Coronary artery (tissue), 2 donors: ENCODE measurements around the gene NTPCR.

Experiments
- DNase-seq: peaks from one replicate; pipeline ENCODE4 v3.0.0-alpha.2; 2017; ENCODE audit warnings: low spot score
- H3K27ac ChIP-seq, 2 donors: fragments of 200-600 bp; sonication (generic); one replicate each; pipeline ENCODE4 v1.5.1; 2016 to 2019
- H3K4me3 ChIP-seq: fragments of 200-600 bp; sonication (generic); 2 replicates; pipeline ENCODE4 v1.5.1; 2016; ENCODE audit warnings: mild to moderate bottlenecking, moderate library complexity
- TF ChIP-seq, protein P1 (sequence below): fragments of 200-600 bp; sonication (generic); IDR thresholded peaks from one replicate; pipeline ENCODE4 v1.5.1; 2019; ENCODE audit warnings: antibody characterized with exemption

The NTPCR gene, protein sequence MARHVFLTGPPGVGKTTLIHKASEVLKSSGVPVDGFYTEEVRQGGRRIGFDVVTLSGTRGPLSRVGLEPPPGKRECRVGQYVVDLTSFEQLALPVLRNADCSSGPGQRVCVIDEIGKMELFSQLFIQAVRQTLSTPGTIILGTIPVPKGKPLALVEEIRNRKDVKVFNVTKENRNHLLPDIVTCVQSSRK

DNA sequence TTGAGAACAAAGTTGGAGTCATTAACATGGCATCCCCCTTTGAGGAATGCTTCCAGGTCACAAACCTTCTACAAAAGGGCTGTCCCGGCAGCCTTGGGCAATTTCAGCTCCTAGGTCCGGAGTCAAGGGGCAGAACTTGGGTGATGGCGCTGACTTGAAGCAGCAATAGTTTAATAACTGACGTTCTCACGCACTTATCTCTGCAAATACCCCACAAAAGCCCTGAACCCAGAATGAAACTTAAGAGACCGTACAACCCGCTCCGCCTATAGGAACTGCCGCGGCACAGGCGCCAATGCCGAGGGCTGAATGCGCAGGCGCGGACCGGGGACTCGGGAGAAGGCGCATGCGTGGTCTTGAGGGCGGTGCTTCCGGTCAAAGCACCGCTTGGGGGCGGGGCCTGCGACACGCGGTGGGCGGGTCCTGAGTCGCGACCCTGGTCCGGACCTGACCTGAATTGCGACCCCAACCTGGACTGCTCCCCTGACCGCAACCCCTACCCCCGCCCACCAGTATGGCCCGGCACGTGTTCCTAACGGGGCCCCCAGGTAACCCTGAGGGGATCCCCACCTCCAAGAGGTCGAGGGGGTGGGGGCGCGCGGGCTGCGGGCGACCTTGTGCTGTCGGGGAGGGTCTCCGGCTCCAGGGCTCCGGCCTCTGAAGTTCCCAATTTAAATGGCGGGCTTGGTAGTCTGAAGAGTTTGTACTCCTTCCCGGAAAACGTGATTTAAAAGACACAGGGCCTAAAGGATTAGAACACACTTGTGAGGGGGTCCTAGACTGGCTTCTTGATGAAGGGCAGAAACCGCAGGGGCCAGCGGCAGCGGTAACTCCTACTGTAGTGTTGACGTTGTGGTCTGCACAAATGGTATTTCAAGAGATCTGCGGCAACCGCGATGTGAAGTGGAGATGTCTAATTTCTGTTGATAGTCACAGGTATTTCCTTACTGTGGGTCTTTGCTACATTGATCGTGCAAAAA, at the start of gene NTPCR:
TSS of gene NTPCR (plus strand) at position 415 of the 980 bp plus-strand sequence. CDS start at position 515, 100 bp downstream.
- DNase-seq: peak; percentile 92
- Histone ChIP-seq H3K27ac (peak within 1 kb of the TSS; percentile 62 to 88), H3K4me3 (peak within 1 kb of the TSS; percentile 95)
- TF ChIP-seq, protein P1, sequence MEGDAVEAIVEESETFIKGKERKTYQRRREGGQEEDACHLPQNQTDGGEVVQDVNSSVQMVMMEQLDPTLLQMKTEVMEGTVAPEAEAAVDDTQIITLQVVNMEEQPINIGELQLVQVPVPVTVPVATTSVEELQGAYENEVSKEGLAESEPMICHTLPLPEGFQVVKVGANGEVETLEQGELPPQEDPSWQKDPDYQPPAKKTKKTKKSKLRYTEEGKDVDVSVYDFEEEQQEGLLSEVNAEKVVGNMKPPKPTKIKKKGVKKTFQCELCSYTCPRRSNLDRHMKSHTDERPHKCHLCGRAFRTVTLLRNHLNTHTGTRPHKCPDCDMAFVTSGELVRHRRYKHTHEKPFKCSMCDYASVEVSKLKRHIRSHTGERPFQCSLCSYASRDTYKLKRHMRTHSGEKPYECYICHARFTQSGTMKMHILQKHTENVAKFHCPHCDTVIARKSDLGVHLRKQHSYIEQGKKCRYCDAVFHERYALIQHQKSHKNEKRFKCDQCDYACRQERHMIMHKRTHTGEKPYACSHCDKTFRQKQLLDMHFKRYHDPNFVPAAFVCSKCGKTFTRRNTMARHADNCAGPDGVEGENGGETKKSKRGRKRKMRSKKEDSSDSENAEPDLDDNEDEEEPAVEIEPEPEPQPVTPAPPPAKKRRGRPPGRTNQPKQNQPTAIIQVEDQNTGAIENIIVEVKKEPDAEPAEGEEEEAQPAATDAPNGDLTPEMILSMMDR: no peak

DNA sequence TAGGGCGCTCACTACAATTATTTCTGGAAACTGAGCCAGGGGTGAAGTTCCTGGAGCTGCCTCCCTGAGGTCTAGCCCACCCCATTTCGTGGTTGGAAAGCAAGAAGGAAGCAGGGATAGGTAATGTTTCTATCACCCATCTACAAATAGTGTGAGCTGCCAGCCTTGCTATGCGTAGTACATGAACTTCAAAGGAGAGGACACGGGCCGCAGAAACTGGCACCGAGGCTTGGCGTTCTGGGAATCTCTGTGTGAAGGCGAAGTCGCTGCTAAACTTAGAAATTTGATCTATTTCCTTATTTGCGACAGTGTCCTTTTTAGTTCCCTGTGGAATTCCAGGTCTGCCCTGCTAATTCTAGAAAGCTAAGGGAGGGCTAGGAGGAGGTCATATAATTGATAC, 49.6 kb upstream of the NTPCR start:
- Histone ChIP-seq H3K4me3 (no peak overlapping the region), H3K27ac (no peak overlapping the region)
- no peak for DNase-seq
- TF ChIP-seq, protein P1: no peak

DNA sequence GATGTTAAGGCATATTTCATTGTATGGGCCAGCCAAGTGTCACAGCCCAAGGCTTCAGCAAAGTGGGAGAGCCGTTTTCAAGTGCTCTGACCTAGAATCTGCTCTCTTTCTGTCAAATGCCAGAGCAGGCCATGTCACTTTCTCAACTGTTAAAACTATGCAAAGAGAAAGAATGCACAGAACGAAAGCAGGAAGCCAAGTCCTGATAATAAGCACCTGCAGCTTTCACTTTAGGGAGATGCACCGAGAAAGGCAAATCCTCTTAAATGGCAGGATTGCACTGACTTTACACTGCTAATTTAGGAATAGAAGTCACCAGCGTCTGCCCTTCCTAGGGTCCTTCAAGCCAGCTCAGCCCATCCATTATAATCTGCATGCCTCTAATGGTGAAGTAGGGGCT, 49.2 kb upstream of the NTPCR start:
- Histone ChIP-seq H3K27ac (no peak overlapping the region), H3K4me3 (no peak overlapping the region)
- TF ChIP-seq, protein P1: no peak
- DNase-seq: no peak

DNA sequence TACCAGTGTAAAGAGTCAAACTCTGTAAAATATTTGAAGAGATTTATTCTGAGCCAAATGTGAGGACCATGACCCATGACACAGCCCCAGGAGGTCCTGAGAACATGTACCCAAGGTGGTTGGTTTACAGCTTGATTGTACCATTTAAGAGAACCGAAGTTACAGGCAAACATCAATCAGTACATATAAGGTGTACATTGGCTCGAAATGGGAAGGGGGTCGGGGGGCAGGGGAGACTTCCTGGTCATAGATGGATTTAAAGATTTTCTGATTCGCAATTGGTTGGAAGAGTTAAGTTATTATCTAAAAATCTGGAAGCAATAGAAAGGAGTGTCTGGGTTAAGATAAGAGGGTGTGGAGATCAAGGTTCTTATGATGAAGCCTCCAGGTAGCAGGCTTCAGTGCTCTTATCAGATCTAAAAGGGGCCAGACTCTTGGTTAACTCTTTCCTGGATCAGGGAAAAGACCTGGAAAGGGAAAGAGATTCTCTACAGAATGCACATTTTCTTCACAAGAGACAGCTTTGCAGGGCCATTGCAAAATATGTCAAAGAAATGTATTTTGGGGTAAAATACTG, 47.5 kb upstream of the NTPCR start:
- H3K27ac ChIP-seq: no peak overlapping the region
- H3K4me3 ChIP-seq: no peak overlapping the region
- no peak for DNase-seq
- TF ChIP-seq, protein P1: no peak

DNA sequence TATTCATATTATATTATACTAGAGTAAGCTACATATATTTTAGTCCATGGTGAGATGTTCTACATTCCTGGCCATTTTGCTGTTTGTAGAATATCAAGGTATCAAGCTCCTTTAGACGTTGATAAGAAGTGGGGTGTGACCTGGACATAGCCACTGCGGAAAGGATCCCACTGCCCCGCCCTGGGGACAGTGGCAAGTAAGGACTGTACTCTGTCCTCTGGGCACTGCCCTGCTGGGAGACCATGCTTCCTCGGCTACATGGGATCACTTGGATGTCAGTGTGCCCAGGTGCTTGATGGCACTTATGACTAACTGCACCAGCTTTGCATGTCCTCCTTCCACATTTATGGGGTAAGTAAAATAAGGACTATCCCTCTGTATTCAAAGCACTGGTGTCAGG, 46.3 kb upstream of the NTPCR start:
- no peak overlapping the region for H3K4me3 ChIP-seq
- TF ChIP-seq, protein P1: no peak

DNA sequence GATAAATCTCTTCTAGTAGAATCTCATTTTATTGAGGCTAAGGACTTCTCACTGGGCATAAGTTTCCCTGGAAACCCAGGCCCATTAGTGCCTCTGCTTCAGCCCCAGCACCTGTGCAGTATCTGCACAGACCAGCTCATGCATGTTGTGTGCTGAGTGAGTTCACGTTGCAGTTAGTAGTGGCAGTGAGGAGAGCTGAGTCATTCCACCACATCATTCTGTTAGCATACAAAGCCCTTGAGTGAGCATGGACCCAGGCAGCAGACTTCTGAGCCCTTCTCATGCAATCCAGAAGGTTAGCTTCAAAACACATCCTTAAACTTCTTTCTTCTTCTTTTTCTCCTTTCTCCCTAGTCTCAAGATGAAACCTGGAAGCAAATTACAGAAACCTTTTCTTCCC, 45.8 kb upstream of the NTPCR start:
- no peak for DNase-seq

More for the DNA sequence above, 46.3 kb upstream of the NTPCR start:
- H3K27ac ChIP-seq: no peak overlapping the region
- DNase-seq: no peak

More for the DNA sequence above, 45.8 kb upstream of the NTPCR start:
- Histone ChIP-seq H3K4me3 (no peak overlapping the region), H3K27ac (no peak overlapping the region)
- TF ChIP-seq, protein P1: no peak
